Smooth muscle cell of the pulmonary artery (primary cell): ENCODE results near the gene STXBP2. TPM values are rescaled to one million over a fixed set of nuclear protein-coding genes. Genes with fewer than 3 reads are reported as not detected.

Experiments used
- total RNA-seq: library from RNA; depleted of rRNA; stranded (reverse); fragments of >200 nt; gene quantifications from 2 replicates; pipeline ENCODE4 v1.2.3, GENCODE V29; 2014

Gene STXBP2
- total RNA-seq = 5.4 and 14.9 TPM in 2 replicates

DNA sequence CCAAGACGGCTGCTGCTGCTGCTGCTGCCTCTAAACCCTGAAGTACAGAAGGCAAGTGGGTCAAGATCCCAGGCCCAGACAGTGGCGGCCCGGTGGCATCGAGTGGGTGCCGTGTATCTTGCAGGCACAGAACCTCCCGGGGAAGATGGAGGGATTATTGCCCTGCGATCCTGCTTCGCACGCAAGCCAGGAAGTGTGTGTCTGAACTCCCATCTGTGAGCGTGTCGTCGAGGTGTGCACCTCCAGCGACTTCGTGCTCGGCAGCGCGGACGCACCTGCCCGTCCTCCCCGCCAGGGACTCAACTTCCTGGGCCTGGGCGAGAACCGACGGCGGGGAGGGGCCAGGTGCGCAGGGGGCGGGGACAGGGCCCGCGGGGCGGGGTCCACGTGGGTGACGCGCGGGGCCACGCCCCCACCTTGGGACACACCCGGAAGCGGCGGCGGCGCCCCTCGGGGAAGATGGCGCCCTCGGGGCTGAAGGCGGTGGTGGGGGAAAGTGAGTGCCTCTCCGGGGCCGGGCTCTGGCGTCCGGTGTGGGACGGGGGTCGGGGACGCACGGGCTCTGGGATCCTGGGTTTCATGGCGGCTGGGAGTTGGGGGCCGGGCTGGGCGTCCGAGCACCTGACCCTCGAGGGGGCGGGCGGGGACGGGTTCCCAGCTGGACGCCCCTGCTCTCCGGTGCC is at the start of gene STXBP2:
Gene STXBP2, plus strand, starts transcription at position 420 of the 683 bp plus-strand sequence. Its CDS starts 40 bp downstream, at position 460.

DNA sequence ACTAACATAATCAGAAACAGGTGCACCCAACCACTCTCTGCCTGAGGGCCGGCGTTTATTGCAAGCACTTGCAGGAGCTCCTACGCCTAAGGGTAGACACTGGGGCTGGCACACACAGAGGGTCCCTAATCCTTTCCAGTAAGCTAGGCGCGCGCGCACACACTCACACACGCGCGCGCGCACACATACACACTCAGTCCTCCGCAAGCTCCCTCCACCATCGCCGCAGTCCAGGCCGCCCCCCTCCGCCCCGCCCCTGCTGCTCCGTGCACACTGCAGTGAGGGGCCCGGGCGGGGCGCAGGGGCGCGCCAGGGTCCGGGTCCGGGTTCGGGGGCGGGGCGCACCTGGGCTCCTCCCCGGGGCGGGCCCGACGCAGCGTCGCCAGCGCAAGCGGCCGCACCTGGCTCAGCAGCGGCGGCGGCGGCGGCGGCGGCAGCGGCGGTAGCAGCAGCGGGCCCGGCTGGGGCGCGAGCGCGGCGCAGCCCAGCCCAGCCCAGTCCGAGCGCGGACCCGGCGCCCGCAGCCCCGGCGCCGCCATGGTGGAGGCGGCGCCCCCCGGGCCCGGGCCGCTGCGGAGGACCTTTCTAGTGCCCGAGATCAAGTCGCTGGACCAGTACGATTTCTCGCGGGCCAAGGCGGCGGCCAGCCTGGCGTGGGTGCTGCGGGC is 41.3 kb upstream of the STXBP2 start, which contains the start of gene CAMSAP3:
Gene CAMSAP3, plus strand, starts transcription at position 398 of the 668 bp plus-strand sequence. Its CDS starts 140 bp downstream, at position 538.

DNA sequence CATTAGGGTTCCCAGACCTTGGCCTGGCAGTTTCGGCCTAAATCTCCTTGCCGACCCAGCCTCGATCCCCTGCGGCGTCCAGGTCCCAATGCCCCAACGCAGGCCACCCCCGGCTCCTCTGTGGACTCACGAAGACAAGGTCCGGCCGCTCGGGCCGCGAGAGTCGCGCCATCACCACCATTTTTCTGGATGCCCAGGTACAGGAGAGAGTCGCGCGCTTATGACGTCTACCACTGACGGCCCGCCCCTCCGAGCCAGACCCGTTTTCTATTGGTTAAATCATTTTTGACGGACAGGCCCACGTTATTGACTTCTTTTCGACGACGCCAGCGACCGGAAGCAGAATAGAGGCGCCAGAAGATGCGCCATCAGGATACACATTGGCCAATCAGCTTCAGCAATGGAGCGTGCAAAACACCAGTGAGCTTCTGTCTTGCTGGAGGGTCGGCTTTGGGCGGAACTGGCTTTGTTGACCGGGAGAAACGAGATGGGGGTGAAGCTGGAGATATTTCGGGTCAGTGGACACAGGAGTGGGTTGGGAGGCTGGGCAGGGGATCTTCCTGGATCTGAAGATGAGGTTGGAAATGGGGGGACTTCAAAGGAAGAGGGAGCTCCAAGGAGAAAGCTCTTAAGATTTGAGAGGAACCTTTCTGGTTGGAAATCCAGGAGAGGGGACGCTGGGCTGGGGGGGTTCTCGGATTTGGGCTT is 7.4 kb upstream of the STXBP2 start, which contains the start of the genes PET100 and XAB2:
Gene PET100, plus strand, starts transcription at position 447 of the 708 bp plus-strand sequence. Its CDS starts 41 bp downstream, at position 488.
Gene XAB2, minus strand, starts transcription at position 199 of the 708 bp plus-strand sequence. Its CDS starts 18 bp downstream, at position 181.

DNA sequence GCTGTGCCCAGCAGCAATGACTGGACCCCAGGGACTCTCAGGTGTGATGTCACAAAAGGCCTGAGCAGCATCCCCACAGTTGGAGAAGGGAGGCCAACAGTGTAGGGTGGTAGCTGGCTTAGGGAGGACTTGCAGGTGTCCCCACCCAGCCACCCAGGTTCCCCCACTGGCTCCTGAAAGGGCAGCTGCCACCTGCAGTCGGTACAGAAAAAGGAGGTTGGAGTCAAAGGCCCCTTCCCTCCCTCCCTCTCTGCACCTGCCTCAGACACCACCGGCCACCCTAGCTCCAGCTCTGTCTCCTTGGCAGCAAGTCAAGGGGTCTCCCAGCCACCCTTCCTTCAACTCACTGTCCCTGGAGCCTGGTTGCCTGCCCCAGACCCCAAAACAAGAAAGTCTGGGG is 3.2 kb upstream of the STXBP2 start, which contains the start of gene PCP2:
Gene PCP2, minus strand, starts transcription at position 22 of the 400 bp plus-strand sequence. CDS start 262 bp downstream, outside the sequence.

DNA sequence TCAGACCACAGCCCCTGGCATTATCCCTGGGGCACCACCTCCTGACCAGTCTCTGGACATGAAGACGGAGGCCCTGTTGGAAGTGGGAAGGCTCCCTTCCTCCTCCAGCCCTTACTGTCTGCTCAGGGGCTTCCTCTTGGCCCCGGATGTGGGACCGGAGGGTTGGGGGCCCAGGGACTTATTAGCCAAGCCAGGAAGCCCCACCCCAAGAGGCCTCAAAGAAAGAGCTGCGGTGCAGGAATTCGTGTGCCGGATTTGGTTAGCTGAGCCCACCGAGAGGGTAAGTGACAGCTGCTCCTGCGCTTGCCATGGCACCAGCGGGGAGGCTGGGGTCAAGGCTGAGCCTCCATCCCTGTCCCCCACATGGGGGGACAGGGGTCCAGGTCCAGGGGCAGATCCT is 31.9 kb downstream of the STXBP2 start, which contains the start of gene RETN:
Gene RETN, plus strand, starts transcription at position 208 of the 400 bp plus-strand sequence. CDS start 278 bp downstream, outside the sequence.

GRCh38 chr19:7676854-7677253 is 39.9 kb downstream of the STXBP2 start, which contains the start of gene MCEMP1:
Gene MCEMP1 (plus strand): TSS chr19:7677090. CDS start chr19:7677121, 31 bp downstream.

GRCh38 chr19:7680606-7681339 is 43.9 kb downstream of the STXBP2 start, which contains the start of gene TRAPPC5:
Gene TRAPPC5 (plus strand): TSS chr19:7680833. CDS start chr19:7682254, 1,421 bp downstream.

Other genes with a start within 250 kb of the STXBP2 start
- gene PEX11G, start 148.1 kb upstream of the STXBP2 start, total RNA-seq = 1.8 and 2.0 TPM in 2 replicates
- gene ZNF358, start 121.0 kb upstream of the STXBP2 start, total RNA-seq = 22.7 and 31.2 TPM in 2 replicates
- gene MCOLN1, start 114.5 kb upstream of the STXBP2 start, total RNA-seq = 6.5 and 8.8 TPM in 2 replicates
- gene PNPLA6, start 101.4 kb upstream of the STXBP2 start, total RNA-seq = 96.8 and 167 TPM in 2 replicates
- gene CAMSAP3, start 41.2 kb upstream of the STXBP2 start, total RNA-seq = not detected in 2 replicates
- gene XAB2, start 7.6 kb upstream of the STXBP2 start, total RNA-seq = 36.1 and 40.1 TPM in 2 replicates
- 4.7 and 9.1 TPM in 2 replicates for gene PET100, start 7.3 kb upstream of the STXBP2 start, total RNA-seq
- not detected in 2 replicates for gene PCP2, start 3.4 kb upstream of the STXBP2 start, total RNA-seq
- gene RETN, start 31.9 kb downstream of the STXBP2 start, total RNA-seq = not detected in 2 replicates
- not detected in 2 replicates for gene MCEMP1, start 40.0 kb downstream of the STXBP2 start, total RNA-seq
- 64.4 and 67.2 TPM in 2 replicates for gene TRAPPC5, start 43.7 kb downstream of the STXBP2 start, total RNA-seq
- not detected in 2 replicates for gene FCER2, start 65.0 kb downstream of the STXBP2 start, total RNA-seq
- gene CLEC4G, start 95.0 kb downstream of the STXBP2 start, total RNA-seq = not detected in 2 replicates
- gene CD209, start 110.4 kb downstream of the STXBP2 start, total RNA-seq = not detected in 2 replicates
- not detected in 2 replicates for gene CLEC4M, start 126.1 kb downstream of the STXBP2 start, total RNA-seq
- gene EVI5L, start 193.1 kb downstream of the STXBP2 start, total RNA-seq = 22.3 and 22.4 TPM in 2 replicates
- 0.10 TPM in 1 of 2 replicates, not detected in the other for gene PRR36, start 237.3 kb downstream of the STXBP2 start, total RNA-seq